Stimulated activated CD4-positive, alpha-beta T cell treated with anti-CD3 and anti-CD28 coated beads, TNF-alpha, amount 100 ng/mL, for 48 hours (primary cell): ENCODE results near the gene FUZ.
A peak's percentile ranks its signal among the peaks of the same experiment; 100 is the strongest.

Experiments used
- DNase-seq, 3 donors: peaks; one replicate each; pipeline ENCODE4 v3.0.0-alpha.2; 2020; ENCODE audit warnings: low read depth in 3 of 3

FUZ gene, protein sequence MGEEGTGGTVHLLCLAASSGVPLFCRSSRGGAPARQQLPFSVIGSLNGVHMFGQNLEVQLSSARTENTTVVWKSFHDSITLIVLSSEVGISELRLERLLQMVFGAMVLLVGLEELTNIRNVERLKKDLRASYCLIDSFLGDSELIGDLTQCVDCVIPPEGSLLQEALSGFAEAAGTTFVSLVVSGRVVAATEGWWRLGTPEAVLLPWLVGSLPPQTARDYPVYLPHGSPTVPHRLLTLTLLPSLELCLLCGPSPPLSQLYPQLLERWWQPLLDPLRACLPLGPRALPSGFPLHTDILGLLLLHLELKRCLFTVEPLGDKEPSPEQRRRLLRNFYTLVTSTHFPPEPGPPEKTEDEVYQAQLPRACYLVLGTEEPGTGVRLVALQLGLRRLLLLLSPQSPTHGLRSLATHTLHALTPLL

DNA sequence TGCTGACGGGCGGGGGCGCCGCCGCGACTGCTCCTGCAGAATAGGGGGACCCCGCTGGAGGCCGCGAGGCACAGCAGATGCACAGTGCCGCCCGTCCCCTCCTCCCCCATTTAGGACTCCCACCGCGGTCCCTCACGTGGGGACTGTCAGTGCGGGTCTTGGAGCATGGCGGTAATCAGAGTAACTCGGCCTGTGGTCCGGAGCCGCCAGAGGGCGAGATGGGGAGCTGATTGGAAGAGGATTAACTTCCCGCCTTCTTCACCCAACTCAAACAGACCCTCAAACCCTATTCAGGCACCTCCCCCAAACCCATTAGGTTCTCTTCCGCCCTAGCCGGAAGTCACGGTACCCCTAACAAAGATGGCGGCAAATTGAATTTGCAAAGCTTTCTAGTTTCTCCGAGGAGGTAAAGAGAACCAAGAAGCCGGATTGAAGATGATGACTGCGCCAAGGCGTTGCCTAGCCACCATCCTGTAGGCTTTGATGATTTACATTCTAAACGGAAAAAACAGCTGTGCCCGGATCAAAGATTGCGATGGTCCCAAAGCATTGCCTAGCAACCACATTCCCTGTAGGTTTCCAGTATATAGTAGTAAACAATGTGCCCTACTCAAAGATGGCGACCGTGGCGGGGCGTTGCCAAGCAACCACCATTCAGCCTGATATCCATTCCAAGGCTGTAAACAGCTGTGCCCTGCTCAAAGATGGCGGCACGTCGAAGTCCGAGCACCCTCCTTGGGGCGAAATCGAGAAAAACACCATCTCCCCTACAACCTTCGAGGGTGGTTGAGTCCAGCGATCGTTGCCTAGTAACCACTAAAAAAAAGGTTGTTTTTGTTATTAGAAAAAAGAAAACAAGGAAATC lies at the start of gene FUZ:
FUZ (minus strand) TSS at position 296 of the 865 bp plus-strand sequence; CDS start at position 110, 186 bp downstream.
- DNase-seq, result peak; percentile 85 to 88 (median 85)

DNA sequence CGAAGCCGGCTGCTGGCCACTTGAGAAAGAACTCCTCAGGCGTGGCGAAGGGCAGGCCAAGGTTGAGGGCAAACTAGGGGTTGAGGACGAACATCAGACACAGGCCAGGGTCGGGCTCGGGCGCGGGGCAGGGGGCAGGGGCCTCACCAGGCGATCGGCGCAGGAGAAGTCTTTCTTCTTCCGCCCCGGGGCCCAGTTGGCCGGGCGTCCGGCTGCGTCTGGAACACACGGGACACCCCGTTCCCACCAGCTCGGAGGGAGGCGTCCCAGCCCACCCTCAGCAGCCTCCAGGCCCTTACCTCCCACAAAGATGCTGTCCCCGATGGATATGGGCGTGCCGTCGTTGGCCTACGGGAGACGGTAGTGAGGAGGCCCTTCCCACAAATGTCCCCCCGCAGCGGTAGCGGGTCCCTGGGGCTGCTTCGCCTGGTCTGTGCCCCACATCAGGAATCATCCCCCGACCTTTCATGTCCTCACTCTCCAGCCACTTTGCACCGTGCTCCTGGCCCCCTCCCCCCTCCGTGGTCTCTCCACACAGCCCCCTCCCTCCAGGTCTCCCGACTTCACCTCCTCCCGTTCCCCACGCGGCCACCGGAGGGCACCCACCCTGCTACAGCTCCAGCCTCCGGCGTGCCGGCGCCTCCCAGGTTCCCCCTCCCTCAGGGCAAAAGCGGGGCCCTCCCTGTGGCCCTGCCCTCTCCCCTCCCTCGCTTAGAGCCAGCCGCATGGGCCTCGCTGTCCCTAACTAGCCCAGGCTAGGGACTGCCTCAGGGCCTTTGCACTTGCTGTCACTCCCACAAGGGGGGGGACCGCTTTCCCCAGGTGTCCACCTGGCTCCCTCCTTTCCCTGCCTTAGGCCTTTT lies 49.5 kb upstream of the FUZ start:
- no peak for DNase-seq

DNA sequence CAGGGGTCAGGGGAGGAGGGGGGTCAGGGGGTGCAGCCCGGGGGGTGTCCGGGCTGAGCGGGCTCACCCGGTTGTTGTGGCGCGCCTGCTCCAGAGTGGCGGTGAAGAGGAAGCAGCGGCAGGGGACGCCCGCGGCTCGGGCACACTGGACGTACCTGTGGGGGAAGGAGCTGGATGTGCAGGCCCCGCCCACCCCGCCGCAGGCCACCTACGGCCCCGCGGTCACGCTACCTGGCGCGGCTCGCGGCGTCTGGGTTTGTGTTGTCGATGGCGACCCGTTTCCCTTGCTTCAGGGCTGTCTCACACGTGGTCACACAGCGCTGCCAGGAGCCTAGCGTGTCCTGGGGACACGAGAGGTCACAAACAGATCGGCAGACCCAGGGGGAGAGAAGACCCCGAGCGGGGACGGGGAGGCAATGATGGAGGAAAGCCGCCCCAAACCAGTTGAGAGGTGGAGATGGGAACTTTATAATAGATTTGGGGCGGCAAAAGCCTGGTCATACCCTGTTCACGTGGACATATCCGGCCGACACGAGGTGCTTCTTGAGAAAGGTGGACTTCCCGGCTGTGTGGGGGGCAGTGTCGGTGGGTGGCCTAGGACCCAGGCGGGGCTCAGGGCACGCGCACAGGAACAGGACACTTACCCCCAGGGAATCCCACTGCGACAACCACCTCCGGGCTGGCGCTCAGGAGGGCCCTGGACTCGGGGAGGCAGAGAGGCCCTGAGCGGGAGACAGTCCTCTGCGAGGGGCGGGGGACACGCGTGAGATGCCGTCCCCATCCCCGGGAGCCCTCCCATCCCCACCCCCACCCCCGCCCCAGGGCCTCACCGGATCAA lies 48.7 kb upstream of the FUZ start:
- no peak for DNase-seq

DNA sequence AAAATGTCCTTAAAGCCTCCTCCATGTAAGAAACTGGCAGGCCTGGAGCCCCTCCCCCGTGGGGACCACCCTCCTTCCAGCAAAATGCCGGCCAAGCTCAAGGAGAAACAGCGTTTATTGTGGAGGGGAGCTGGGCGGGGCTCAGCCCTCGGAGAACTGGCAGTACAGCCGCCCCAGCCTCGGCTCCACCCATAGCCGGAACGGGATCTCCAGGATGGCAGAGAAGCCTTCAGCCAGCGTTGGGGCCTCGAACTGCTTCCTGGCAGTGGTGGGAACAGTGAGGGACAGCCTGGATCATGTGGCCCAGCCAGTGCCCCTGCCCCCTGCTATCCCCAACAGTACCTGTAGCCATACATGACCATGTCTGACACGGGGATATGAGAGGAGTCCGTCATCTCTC lies 48.0 kb upstream of the FUZ start:
- DNase-seq, result no peak

DNA sequence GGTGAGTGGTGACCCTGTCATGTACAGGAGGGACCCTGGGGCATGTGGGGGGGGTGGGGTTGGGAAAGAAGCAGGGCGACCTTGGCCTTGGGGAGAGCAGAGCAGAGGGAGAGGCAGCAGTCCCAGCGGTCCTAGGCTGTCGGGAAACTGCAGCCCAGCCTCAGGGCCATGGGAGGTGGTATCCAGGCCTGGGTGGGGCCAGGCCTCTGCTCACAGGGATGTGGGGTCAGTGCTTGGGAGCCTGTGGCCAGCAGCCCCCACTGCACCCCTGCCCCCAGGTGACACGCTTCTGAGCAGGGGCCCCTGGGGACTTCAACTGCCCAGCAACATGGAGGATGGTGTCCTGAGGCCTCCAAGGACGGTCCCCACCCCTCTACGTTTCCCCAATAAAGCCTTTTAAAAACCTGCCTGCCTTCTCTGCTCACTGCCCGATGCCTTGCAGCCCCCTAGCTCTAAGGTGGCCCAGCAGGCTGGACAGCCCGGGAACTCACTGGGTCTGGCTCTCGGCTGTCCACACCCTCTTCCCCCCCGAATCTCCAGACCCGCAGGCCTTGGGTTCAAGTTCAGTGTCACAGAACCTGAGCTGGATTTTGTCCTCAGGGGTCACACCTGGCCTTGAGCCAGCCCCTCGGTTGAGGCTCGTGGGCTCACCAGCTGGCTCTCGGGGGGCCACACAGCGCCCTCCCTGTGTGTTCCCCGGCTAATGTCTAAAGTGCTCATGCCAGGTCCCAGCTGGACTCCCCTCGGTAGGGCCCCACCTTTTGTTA lies 47.4 kb upstream of the FUZ start:
- DNase-seq, result no peak

DNA sequence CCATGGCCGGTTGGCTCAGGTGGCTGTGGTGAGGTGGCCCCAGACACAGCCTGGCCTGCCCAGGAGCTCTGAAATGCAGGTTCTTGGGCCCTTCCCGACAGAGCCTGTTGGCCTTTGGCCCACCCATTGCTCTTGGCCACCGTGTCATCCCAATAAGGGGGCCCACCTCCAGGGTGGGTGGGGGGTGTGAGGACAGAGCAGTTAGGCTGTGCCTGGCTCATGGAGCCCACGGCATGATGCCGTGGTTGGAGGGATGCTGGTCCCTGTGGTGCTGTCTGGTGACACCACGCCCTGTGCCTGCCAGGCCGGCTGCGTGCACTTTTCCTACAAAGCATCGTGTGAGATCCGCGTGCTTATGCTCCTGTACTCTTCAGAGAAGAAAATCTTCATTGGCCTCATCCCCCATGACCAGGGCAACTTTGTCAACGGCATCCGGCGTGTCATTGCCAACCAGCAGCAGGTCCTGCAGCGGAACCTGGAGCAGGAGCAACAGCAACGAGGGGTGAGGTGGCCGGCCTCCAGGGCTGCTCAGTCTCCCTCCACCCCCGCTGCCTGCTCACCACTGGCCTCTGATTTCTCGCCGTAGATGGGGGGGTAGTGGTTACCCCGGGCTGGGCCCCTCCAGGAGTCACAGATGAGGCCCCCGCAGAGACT lies 46.7 kb upstream of the FUZ start:
- DNase-seq, result no peak

DNA sequence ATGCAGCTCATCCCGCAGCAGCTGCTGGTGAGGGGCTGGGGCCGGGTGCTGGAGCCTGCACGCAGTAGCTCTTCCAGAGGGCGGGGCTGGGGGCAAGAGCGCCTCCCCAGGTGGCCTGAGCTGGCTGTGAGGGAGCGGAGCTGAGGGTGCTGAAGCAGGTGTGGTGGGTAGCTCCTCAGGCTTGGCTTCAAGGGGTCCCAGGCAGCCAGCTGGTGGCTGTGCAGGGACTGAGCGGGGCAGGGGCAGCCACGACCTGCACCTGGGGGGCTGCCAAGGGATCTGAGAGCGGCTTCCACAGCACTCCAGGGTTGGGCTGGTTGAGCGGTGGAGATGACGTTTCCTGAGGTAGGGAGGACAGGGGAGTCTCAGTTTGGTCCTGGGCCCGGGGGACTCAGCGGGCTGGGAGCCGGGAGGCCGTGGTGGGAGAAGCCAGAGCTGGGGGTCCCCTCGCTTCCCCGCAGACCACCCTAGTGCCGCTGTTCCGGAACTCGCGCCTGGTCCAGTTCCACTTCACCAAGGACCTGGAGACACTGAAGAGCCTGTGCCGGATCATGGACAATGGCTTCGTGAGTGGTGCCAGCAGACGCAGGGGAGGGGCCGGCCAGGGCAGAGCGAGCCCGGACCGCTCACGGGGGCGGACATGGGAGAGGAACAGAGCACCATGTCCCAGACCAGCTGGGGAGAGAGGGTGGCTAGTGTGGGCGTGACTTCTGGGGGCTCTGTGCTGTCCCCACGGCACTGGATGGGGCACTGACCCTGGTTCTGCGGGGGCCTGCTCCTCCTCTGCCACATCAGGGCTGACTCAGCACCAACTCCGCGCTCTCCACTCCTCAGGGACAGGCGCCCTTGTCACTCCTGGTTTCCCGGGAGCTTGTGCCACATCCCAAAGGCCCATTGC lies 45.2 kb upstream of the FUZ start:
- no peak for DNase-seq

DNA sequence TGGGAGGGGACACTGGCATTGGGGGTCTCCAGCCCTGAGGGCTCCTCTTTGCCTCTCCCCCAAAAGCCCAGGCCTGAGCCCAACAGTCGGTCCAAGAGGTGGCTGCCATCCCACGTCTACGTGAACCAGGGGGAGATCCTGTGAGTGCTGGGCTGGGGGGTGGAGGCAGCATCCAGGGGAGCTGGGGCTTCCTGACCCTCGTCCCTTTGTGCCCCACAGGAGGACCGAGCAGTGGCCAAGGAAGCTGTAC lies 44.7 kb upstream of the FUZ start:
- DNase-seq, result no peak

DNA sequence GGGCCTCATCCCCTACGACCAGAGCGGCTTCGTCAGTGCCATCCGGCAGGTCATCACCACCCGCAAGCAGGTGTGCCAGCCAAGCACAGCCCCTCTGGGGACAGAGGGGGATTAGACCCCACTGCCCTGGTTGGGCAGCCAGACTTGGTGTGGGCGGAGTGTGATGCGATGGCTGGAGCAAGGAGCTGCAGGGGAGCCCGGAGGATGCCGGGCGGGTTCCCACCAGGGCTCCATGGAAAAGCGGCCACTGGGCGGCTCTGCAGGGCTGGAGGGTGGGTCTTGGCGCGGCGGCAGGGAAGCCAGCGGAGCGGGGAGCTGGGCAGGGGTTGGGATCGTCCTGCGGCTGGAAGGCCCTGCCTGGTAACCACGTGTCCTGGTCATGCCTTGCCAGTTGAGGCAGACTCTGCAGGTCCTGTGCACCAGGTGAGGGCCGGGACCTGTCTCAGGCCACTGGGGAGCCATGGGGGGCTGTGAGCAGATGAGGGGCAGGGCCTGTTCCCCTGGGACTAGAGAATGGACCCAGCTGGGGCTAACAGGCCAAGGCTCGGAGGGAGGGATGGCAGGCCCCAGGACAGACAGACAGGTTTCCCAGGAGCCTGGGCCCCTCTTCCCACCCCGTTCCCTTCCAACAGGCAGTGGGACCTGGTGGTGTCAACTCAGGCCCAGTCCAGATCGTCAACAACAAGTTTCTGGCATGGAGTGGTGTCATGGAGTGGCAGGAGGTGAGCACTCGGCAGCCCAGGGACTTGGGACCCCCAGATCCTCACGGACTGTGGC lies 44.2 kb upstream of the FUZ start:
- no peak for DNase-seq

DNA sequence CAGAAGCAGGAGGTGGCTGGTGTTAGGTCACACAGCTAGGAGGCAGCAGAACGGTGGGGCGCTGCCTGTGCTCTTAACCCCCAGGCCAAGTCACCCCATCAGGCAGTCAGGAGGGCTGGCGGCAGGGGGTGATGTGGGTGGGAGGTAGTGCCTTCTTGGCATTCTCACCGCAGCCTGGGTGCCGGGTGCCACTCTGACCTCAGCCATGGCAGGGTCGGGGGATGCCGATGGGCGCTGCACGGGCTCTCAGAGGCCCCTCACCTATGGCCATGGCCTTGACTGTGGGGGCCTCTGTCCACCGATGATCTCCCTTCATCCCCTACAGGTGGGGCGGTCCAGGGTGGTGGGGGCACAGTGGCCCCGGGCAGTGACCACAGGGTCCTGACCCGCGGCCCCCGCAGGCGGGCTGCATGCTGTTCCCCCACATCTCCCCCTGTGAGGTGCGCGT lies 43.5 kb upstream of the FUZ start:
- DNase-seq, result no peak

DNA sequence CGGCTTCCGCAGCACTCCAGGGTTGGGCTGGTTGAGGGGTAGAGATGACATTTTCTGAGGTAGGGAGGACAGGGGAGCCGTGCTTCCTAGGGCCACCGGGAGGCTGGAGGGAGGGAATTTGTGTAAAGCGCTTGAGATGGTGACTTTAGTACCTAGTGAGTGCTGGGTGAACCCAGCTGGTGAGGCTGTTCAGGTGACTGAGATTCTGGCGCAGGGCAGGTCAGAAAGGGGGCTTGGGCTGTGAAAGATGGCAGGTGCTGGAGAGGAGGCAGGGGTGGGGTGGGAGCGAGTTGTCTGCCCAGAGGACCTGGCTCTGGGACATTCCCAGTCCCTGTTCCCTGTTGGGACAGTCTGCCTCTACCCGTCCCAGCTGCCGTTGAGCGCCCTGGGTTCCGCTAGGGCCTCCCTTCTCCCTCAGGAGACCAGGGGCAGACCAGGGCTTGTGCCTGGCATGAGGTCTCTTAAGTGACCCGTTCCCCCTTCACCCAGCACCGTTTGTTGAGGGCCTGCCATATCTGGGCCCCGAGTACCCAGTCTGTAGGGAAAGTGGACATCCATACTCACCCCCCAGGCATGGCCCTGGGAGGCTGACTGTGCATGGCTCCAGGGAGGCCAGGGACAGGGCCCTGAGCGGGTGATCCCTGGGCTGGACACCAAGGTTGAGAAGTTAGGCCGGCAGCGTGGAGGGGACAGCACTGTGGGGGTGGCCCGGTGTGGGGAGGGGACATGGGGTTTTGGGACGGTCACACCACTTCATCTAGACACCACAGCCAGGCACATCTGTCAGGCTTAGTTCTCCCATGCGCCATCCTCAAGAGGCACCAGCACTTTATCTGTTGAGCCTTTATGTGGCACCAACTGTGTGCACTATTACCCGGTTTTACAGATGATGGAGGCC lies 42.8 kb upstream of the FUZ start:
- no peak for DNase-seq

DNA sequence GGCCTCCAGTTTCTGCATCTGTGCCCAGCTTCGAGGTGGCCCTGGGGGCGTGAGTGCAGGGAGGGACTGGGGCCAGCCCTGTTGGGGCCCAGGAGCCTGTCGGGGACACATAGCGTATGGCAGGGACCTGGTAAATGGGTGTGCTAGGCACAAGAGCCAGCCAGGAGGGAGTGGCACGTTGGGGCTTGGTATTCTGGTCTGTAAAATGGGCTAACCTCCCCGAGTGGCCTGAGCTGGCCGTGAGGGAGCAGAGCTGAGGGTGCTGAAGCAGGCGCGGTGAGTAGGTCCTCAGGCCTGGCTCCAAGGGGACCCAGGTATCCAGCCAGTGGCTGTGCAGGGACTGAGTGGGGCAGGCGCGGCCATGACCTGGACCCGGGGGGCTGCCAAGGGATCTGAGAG lies 42.2 kb upstream of the FUZ start:
- DNase-seq, result no peak

DNA sequence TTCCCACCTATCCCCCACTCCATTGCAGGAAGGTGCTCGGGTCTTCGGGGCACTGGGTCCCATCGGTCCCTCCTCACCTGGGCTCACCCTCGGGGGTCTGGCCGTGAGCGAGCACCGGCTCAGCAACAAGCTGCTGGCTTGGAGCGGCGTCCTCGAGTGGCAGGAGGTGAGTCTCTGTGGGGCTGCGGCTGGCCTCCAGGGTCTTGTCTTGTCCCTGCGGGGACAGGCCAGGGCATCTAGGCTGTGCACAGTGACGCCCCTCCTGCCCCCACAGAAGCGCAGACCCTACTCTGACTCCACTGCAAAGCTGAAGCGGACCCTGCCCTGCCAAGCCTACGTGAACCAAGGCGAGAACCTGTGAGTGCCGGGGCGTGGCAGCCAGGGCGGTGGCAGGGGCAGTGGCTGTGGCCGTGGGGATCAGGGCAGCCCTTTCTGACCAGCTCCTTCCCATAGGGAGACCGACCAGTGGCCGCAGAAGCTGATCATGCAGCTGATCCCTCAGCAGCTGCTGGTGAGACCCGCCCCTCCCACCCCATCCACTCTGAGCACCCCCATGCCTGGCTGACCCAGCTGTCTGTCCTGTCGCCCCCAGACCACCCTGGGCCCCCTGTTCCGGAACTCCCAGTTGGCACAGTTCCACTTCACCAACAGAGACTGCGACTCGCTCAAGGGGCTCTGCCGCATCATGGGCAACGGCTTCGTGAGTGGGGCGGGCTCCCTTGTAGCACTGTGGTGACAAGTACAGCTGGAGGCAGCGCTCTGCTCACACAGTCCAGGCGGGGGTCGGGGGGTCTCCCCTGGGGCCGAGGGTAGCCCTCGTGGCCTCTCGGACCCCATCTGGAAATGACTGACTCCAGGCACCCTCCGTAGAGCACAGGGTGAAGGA lies 41.5 kb upstream of the FUZ start:
- DNase-seq, result no peak

DNA sequence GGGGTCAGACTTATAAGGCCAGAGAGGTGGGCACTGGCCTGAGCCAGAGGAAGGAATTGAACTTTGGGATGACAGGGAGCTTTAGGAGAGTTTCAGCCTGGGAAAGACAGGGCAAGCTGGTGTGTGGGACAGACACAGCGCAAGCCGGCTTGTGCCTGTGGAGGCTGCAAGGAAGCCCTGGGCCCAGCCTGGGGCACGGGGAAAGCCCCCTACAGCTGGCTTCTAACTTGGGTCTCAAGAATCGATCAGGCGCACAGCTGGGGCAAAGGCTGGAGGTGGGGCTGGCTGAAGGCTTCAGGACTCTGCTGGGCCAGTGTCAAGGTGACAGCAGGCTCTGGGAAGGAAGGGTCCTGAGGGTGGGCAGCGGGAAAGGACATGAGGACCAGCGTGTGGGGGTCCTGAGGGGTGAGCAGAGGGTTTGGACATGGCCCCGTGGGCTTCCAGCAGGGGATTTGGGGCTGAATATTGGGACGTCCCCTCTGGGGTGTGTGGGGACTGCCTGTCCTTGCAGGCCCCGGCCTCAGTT lies 40.8 kb upstream of the FUZ start:
- DNase-seq, result no peak

DNA sequence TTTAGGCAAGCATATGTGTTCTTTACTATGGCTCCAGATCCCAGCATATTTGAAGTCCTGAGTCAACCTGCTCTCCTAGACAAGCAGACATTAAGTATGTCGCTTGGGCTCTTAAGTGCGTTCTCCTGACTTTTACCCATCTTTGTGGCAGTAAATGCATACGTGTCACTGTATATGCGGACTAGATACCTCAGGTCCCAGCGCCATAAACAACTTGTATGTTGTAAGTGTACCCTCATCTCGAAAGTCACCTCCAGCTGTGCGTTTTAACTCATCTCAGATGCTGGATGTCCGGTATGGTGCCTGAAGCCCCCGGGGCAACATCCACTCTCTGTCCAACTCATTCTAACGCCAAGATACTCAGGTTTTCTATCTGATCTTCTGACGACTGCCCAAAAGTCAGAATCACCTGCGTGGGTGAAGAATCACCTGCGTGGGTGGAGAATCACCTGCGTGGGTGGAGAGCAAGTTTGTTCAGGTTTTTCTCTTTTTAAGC lies 39.6 kb upstream of the FUZ start:
- DNase-seq, result no peak
